ENCODE results near the gene SEC23A. TPM values are rescaled to one million over a fixed set of nuclear protein-coding genes. Genes with fewer than 3 reads are reported as not detected.

SEC23A gene
- total RNA-seq, 1 donor from 2014 or later: 60.0 TPM

- Histone ChIP-seq H3K79me2 (ENCODE audit: low read depth) (no peaks in the 10 kb centered on the region), H3K9ac (no peak overlapping the region), H3K27me3 (no peaks in the 10 kb centered on the region), H3K27ac (no peak overlapping the region), H3K36me3 (peaks cover 11% of the 10 kb centered on the region), H3K4me2 (no peak overlapping the region), H3F3A (ENCODE audit: low read depth) (no peaks in the 10 kb centered on the region), H3K4me3 (no peak overlapping the region), H3K9me3 (ENCODE audit: low read depth) (no peaks in the 10 kb centered on the region), H4K20me1 (ENCODE audit: low read depth) (peaks cover 2% of the 10 kb centered on the region), H2AFZ (replicated peaks) (no peak overlapping the region), H3K4me1 (no peaks in the 10 kb centered on the region)
- H3K4me1 Mint-ChIP-seq: no peaks in the 10 kb centered on the region
- TF ChIP-seq, protein P1, sequence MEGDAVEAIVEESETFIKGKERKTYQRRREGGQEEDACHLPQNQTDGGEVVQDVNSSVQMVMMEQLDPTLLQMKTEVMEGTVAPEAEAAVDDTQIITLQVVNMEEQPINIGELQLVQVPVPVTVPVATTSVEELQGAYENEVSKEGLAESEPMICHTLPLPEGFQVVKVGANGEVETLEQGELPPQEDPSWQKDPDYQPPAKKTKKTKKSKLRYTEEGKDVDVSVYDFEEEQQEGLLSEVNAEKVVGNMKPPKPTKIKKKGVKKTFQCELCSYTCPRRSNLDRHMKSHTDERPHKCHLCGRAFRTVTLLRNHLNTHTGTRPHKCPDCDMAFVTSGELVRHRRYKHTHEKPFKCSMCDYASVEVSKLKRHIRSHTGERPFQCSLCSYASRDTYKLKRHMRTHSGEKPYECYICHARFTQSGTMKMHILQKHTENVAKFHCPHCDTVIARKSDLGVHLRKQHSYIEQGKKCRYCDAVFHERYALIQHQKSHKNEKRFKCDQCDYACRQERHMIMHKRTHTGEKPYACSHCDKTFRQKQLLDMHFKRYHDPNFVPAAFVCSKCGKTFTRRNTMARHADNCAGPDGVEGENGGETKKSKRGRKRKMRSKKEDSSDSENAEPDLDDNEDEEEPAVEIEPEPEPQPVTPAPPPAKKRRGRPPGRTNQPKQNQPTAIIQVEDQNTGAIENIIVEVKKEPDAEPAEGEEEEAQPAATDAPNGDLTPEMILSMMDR (IDR thresholded peaks at IDR 0.05): no peak
- TF ChIP-seq EZH2phosphoT487 (IDR thresholded peaks at IDR 0.05): no peak
- TF ChIP-seq EZH2 (IDR thresholded peaks at IDR 0.05): no peak
- H3K27ac Mint-ChIP-seq: no peak overlapping the region
- H3K27me3 Mint-ChIP-seq (ENCODE audit: insufficient read depth, low read depth): no peaks in the 10 kb centered on the region
- H3K4me3 Mint-ChIP-seq: no peak overlapping the region
- peaks cover 43% of the 10 kb centered on the region for H3K36me3 Mint-ChIP-seq
- no peak for DNase-seq (ENCODE audit: low spot score)
- H3K9me3 Mint-ChIP-seq: no peaks in the 10 kb centered on the region
Measured at GRCh38 chr14:39085933-39086332, 17.1 kb downstream of the SEC23A start.

GRCh38 chr14:39083127-39083526, 19.9 kb downstream of the SEC23A start:
- Histone ChIP-seq H3K4me2 (no peak overlapping the region), H3K27ac (no peak overlapping the region), H3K4me1 (no peaks in the 10 kb centered on the region), H3K36me3 (peaks cover 7% of the 10 kb centered on the region), H3K9ac (no peak overlapping the region), H3K27me3 (no peaks in the 10 kb centered on the region), H2AFZ (replicated peaks) (no peak overlapping the region), H3K9me3 (ENCODE audit: low read depth) (no peaks in the 10 kb centered on the region), H3K79me2 (ENCODE audit: low read depth) (no peaks in the 10 kb centered on the region), H4K20me1 (ENCODE audit: low read depth) (peaks cover 2% of the 10 kb centered on the region), H3K4me3 (no peak overlapping the region), H3F3A (ENCODE audit: low read depth) (no peaks in the 10 kb centered on the region)
- no peaks in the 10 kb centered on the region for H3K9me3 Mint-ChIP-seq
- H3K27me3 Mint-ChIP-seq (ENCODE audit: insufficient read depth, low read depth): no peaks in the 10 kb centered on the region
- H3K4me3 Mint-ChIP-seq: no peak overlapping the region
- TF ChIP-seq, protein P1 (IDR thresholded peaks at IDR 0.05): no peak
- TF ChIP-seq EZH2 (IDR thresholded peaks at IDR 0.05): no peak
- no peak for TF ChIP-seq EZH2phosphoT487 (IDR thresholded peaks at IDR 0.05)
- H3K27ac Mint-ChIP-seq: no peak overlapping the region
- no peaks in the 10 kb centered on the region for H3K4me1 Mint-ChIP-seq
- H3K36me3 Mint-ChIP-seq: peaks cover 42% of the 10 kb centered on the region
- no peak for DNase-seq (ENCODE audit: low spot score)

- Histone ChIP-seq H4K20me1 (ENCODE audit: low read depth) (peaks cover 2% of the 10 kb centered on the region), H3K79me2 (ENCODE audit: low read depth) (no peaks in the 10 kb centered on the region), H3K9ac (no peak overlapping the region), H3K4me3 (no peak overlapping the region), H3K4me1 (no peaks in the 10 kb centered on the region), H3K27ac (no peak overlapping the region), H2AFZ (replicated peaks) (no peak overlapping the region), H3K4me2 (no peak overlapping the region), H3K9me3 (ENCODE audit: low read depth) (no peaks in the 10 kb centered on the region), H3F3A (ENCODE audit: low read depth) (no peaks in the 10 kb centered on the region), H3K36me3 (peaks cover 8% of the 10 kb centered on the region), H3K27me3 (no peaks in the 10 kb centered on the region)
- H3K27ac Mint-ChIP-seq: no peak overlapping the region
- no peaks in the 10 kb centered on the region for H3K27me3 Mint-ChIP-seq (ENCODE audit: insufficient read depth, low read depth)
- H3K9me3 Mint-ChIP-seq: no peaks in the 10 kb centered on the region
- peaks cover 39% of the 10 kb centered on the region for H3K36me3 Mint-ChIP-seq
- no peak for TF ChIP-seq EZH2phosphoT487 (IDR thresholded peaks at IDR 0.05)
- no peak for TF ChIP-seq EZH2 (IDR thresholded peaks at IDR 0.05)
- TF ChIP-seq, protein P1 (IDR thresholded peaks at IDR 0.05): no peak
- no peak overlapping the region for H3K4me3 Mint-ChIP-seq
- no peak for DNase-seq (ENCODE audit: low spot score)
- no peaks in the 10 kb centered on the region for H3K4me1 Mint-ChIP-seq
Measured at GRCh38 chr14:39080886-39081285, 22.1 kb downstream of the SEC23A start.
